H1 (cell line): ENCODE data around the gene MIF4GD. TPM values are rescaled to one million over a fixed set of nuclear protein-coding genes. Genes with fewer than 3 reads are reported as not detected.

Experiments
- CHD7 ChIP-seq: fragments of 300-600 bp; sonication (generic); IDR thresholded peaks from 2 replicates; pipeline ENCODE4 v1.7.1; 2012; ENCODE audit warnings: low read length, moderate library complexity, mild to moderate bottlenecking, inconsistent platforms; ENCODE audit not compliant: insufficient replicate concordance
- EP300 ChIP-seq, 2 experiments: IDR thresholded peaks; 1 replicate in 1 of 2; 2 replicates in 1 of 2; pipeline ENCODE4 v1.6.1; 2011 to 2012; ENCODE audit warnings: low read depth in 2 of 2, low read length in 2 of 2, mild to moderate bottlenecking in 2 of 2, borderline replicate concordance in 1 of 2, inconsistent platforms in 1 of 2, moderate library complexity in 1 of 2
- EZH2 ChIP-seq: fragments of 200-600 bp; sonication (generic); IDR thresholded peaks from 2 replicates; pipeline ENCODE4 v1.7.1; 2012; ENCODE audit warnings: low read depth, mild to moderate bottlenecking, moderate library complexity, low read length, inconsistent platforms; ENCODE audit not compliant: severe bottlenecking
- POU5F1 ChIP-seq: IDR thresholded peaks from 2 replicates; pipeline ENCODE4 v1.6.1; 2011; ENCODE audit warnings: low read depth, mild to moderate bottlenecking, low read length, moderate library complexity
- RFX5 ChIP-seq: IDR thresholded peaks from 2 replicates; pipeline ENCODE4 v1.6.1; 2011; ENCODE audit warnings: low read depth, low read length, improper control_type of control experiment, borderline replicate concordance
- polyA plus RNA-seq, 7 experiments: library from polyadenylated mRNA; depleted of rRNA in 3 of 7; stranded (reverse) in 5 of 7; unstranded in 2 of 7; fragments of >200 nt in 5 of 7; fragments of 200-250 nt in 2 of 7; gene quantifications; 1 replicate in 5 of 7; 2 replicates in 1 of 7; 4 replicates in 1 of 7; pipeline versions ENCODE4 v1.2.1 to v1.2.3, GENCODE V29; 2011 to 2013; ENCODE audit warnings: missing spikeins in 2 of 7, mixed read lengths in 2 of 7
- total RNA-seq: library from RNA; stranded (reverse); fragmentation: NEBNext Ultra II Directional; extraction: Animal tissue kit (Norgen Biotek cat#: 25700); gene quantifications from 2 replicates; pipeline ENCODE4 v1.2.1, GENCODE V29; 2021

The MIF4GD gene
- total and polyA plus RNA-seq, 2 of the 8 experiments (the other 6 are each of a cell fraction or from before 2014, with no cell fraction given), result 16.1 to 51.1 TPM

- TF ChIP-seq CHD7, result no peak
- TF ChIP-seq EP300 (IDR thresholded peaks at IDR 0.05; ENCODE audit: borderline replicate concordance in 1 of 2, low read depth in 2 of 2, low read length in 2 of 2), result no peak
- TF ChIP-seq POU5F1, result no peak
- TF ChIP-seq EZH2, result no peak
- no peak for TF ChIP-seq RFX5
Measured at GRCh38 chr17:75244133-75244866, 26.7 kb downstream of the MIF4GD start (continued).
